H1 (cell line): ENCODE results near the gene NSD2. TPM values are rescaled to one million over a fixed set of nuclear protein-coding genes. Genes with fewer than 3 reads are reported as not detected.

Source experiments
- ASH2L ChIP-seq: fragments of 200-600, 300-600 bp; sonication (generic); IDR thresholded peaks from one replicate; pipeline ENCODE4 v1.7.1; 2017; ENCODE audit warnings: low read length
- POLR2A ChIP-seq, 2 experiments: IDR thresholded peaks; 1 replicate in 1 of 2; 2 replicates in 1 of 2; pipeline ENCODE4 v1.6.1; 2011; ENCODE audit warnings: low read depth in 2 of 2, low read length in 2 of 2, mild to moderate bottlenecking in 2 of 2; ENCODE audit errors: control extremely low read depth in 1 of 2
- SIX5 ChIP-seq: IDR thresholded peaks from 2 replicates; pipeline ENCODE4 v1.6.1; 2011; ENCODE audit warnings: mild to moderate bottlenecking, low read depth, low read length
- SUZ12 ChIP-seq: fragments of 200-600 bp; sonication (generic); IDR thresholded peaks from 2 replicates; pipeline ENCODE4 v1.6.1; 2012; ENCODE audit warnings: mild to moderate bottlenecking, inconsistent platforms, low read length, moderate library complexity, mixed read lengths
- YY1 ChIP-seq: IDR thresholded peaks from 2 replicates; pipeline ENCODE4 v1.6.1; 2011; ENCODE audit warnings: low read depth, mild to moderate bottlenecking, low read length
- polyA plus RNA-seq, 7 experiments: library from polyadenylated mRNA; depleted of rRNA in 3 of 7; stranded (reverse) in 5 of 7; unstranded in 2 of 7; fragments of >200 nt in 5 of 7; fragments of 200-250 nt in 2 of 7; gene quantifications; 1 replicate in 5 of 7; 2 replicates in 1 of 7; 4 replicates in 1 of 7; pipeline versions ENCODE4 v1.2.1 to v1.2.3, GENCODE V29; 2011 to 2013; ENCODE audit warnings: missing spikeins in 2 of 7, mixed read lengths in 2 of 7
- total RNA-seq: library from RNA; stranded (reverse); fragmentation: NEBNext Ultra II Directional; extraction: Animal tissue kit (Norgen Biotek cat#: 25700); gene quantifications from 2 replicates; pipeline ENCODE4 v1.2.1, GENCODE V29; 2021
- TF ChIP-seq, protein P1 (sequence below): IDR thresholded peaks from 2 replicates; pipeline ENCODE4 v1.6.1; 2012; ENCODE audit warnings: inconsistent platforms

The NSD2 gene
- total and polyA plus RNA-seq, 2 of the 8 experiments (the other 6 are each of a cell fraction or from before 2014, with no cell fraction given): 26.7 to 129 TPM

DNA sequence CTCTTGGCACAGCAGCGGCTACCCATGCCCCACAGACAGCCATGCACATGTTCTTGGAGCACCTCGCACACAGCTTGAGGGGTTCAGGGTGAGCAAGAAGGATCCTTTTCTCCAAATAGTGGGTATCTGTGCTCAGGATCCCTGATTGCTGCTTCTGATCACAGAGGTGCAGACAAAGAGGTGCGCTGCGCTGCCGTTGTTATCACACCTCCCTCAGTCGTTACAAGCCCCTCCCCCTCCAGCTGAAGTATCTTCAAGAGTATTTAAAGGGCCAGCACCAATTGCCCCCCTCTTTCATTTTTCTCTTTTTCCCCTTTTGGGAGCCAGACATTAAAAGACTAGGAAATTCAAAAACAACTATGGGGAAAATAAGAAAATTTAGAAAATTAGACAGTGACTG, 93.2 kb downstream of the NSD2 start (continued):
- no peak for TF ChIP-seq SUZ12
- no peak for TF ChIP-seq POLR2A (IDR thresholded peaks at IDR 0.05; ENCODE audit: control extremely low read depth in 1 of 2, low read depth in 2 of 2, low read length in 2 of 2)
- TF ChIP-seq SIX5: no peak
- TF ChIP-seq, protein P1, sequence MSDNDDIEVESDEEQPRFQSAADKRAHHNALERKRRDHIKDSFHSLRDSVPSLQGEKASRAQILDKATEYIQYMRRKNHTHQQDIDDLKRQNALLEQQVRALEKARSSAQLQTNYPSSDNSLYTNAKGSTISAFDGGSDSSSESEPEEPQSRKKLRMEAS: no peak
- TF ChIP-seq YY1: no peak
- no peak for TF ChIP-seq ASH2L
